HG03460 (cell line): ENCODE data around the gene SURF4.
"Not testable (repeated sequence)": the region's sequence is repeated elsewhere in the genome, so short reads cannot be mapped to it uniquely, and the experiment has no call there.

Experiments used
- ATAC-seq: cut with Tn5 transposase; IDR thresholded peaks from one replicate; pipeline ENCODE4 v1.9.1; 2021; ENCODE audit not compliant: unreplicated experiment

The SURF4 gene

GRCh38 chr9:133397895-133398294 is 22.0 kb upstream of the SURF4 start:
- ATAC-seq: no peak

GRCh38 chr9:133397370-133397769 is 21.5 kb upstream of the SURF4 start:
- ATAC-seq: no peak

DNA sequence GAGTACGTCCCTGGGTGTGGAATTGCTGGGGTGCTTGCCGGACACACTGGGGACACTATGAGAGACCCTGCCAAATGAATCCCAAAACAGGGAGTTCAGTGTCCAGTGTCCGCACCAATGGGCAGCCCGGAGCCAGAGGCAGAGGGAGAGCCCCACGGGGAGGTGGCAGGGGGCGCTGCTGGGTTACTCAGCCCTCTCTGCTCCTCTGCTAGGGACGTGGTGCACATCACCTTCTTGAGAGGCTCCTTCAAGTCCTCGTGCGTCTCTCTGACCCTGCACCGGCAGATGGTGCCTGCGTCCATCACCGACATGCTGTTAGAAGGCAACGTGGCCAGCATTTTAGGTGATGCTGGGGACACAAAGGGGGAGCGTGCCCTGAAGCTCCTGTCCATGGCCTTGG is 21.1 kb upstream of the SURF4 start:
- ATAC-seq: no peak

GRCh38 chr9:133394687-133395271 is 18.9 kb upstream of the SURF4 start:
- ATAC-seq: no peak

- ATAC-seq: no peak
Observed at GRCh38 chr9:133393399-133393798, 17.5 kb upstream of the SURF4 start.

DNA sequence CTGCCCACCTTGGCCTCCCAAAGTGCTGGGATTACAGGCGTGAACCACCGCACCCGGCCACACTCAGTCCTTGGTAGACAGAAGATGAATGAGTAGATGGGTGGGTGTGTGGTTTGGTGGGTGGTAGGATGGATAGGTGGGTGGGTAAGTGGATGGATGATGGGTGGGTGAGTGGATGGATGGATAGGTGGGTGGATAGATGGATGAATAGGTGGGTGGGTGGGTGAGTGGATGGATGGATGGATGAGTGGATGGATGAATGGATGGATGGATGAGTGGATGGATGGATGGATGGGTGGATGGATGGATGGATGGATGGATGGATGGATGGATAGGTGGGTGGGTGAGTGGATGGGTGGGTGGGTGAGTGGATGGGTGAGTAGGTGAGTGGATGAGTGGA is 16.4 kb upstream of the SURF4 start:
- not testable (repeated sequence) for ATAC-seq

- ATAC-seq: not testable (repeated sequence)
Observed at GRCh38 chr9:133391449-133391848, 15.6 kb upstream of the SURF4 start.

DNA sequence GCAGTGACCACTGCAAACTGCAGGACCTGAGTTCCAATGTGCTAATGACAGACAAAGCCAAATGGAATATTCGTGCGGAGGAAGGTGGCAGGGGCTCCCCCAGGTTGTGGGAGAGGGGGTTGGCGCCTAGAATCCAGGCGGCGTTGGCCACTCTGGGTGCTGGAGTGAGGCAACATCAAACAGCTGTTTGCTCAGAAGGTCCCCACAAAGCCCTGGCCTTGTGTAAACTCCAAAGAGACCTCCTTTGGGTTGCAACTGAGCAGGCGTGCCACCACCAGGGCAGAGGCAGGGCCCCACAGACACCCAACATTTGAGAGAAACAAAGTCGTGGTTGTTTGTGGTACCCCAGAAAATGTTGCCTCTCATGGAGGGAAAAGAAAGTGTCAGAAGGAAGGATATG is 14.9 kb upstream of the SURF4 start:
- ATAC-seq: no peak

GRCh38 chr9:133389562-133389961 is 13.7 kb upstream of the SURF4 start:
- ATAC-seq: no peak

DNA sequence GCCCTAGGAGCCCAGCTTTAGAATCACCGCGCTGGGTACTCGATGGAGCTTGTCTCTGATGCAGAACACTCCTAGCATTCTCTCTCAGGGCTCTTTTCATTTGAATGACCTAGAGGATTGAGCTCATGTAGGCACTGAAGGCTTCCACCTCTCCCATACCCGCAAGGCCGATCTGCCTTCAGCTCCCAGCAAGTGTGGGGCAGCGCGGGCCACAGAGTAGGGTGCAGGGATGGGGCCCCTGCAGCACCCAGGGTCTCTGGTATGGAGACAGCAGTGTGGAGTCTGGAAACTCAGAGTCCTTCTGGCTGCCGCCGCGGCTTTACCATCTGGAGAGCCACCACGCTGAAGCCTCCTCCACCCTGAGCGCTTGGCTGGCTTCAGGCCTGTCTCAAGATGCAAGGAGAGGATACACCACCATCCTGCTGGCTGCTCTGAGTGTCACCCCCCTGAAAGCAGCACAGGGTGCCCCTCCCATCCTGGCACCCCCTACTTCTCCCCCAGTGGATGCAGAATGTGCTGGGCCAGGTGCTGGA is 13.2 kb upstream of the SURF4 start:
- ATAC-seq: no peak

DNA sequence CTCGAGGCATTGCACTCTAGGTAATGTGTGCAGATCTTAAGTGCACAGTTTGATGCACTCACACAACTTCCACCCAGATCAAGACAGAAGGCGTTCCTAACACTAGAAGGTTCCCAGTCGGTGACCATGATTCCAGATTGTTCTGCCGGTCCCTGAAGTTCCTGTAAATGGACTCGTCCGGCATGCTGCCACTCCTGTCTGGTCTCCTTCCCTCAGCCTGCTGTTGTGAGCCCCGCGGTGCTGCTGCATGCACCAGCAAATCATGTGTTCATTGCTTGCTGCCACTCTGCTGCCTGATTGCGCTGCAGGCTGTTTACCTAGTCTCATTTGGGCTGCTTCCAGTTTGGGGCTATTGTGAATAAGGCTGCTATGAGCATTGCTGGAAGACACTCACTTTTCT is 11.8 kb upstream of the SURF4 start:
- ATAC-seq: no peak

DNA sequence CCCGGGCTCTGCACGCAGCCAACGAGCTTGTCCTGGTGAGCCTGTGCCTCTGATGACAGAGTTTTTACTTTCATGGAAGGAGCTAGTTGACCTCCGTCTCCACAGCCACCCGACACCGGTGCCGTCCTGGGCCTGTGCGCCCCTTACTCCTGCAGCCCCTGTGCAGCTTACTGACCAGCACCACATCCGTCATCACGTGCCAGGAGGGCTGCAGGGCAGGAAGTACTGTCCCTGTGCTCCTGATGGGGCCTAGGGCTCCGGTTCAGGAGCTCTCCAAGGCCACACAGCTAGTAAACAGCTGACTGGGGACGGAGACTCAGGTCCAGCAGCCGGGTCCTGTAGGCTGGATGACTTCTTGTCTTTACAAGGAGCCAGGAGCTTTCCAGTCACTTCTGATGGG is 10.5 kb upstream of the SURF4 start:
- ATAC-seq: no peak

GRCh38 chr9:133385452-133385851 is 9.6 kb upstream of the SURF4 start:
- no peak for ATAC-seq

- ATAC-seq: no peak
Observed at GRCh38 chr9:133384736-133385321, 9.0 kb upstream of the SURF4 start.

- ATAC-seq: no peak
Observed at GRCh38 chr9:133383438-133383837, 7.6 kb upstream of the SURF4 start.

DNA sequence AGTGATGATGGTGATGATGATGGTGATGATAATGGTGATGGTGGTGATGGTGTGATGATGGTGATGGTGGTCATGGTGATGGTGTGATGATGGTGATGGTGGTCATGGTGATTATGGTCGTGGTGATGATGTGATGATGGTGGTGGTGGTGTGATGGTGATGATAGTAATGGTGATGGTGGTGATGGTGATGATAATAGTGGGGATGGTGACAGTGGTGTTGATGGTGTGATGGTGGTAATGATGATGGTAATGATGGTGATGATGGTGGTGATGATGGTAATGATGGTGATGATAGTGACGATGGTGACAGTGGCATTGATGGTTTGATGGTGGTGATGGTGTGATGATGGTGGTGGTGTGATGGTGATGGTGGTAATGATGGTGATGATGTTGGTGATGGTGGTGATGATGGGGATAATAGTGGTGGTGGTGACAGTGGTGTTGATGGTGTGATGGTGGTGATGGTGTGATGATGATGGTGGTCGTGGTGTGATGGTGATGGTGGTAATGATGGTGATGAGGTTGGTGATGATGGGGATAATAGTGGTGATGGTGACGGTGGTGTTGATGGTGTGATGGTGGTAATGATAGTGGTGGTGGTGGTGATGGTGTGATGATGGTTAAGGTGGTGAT is 6.8 kb upstream of the SURF4 start:
- ATAC-seq: no peak

GRCh38 chr9:133380734-133381133 is 4.9 kb upstream of the SURF4 start:
- no peak for ATAC-seq

DNA sequence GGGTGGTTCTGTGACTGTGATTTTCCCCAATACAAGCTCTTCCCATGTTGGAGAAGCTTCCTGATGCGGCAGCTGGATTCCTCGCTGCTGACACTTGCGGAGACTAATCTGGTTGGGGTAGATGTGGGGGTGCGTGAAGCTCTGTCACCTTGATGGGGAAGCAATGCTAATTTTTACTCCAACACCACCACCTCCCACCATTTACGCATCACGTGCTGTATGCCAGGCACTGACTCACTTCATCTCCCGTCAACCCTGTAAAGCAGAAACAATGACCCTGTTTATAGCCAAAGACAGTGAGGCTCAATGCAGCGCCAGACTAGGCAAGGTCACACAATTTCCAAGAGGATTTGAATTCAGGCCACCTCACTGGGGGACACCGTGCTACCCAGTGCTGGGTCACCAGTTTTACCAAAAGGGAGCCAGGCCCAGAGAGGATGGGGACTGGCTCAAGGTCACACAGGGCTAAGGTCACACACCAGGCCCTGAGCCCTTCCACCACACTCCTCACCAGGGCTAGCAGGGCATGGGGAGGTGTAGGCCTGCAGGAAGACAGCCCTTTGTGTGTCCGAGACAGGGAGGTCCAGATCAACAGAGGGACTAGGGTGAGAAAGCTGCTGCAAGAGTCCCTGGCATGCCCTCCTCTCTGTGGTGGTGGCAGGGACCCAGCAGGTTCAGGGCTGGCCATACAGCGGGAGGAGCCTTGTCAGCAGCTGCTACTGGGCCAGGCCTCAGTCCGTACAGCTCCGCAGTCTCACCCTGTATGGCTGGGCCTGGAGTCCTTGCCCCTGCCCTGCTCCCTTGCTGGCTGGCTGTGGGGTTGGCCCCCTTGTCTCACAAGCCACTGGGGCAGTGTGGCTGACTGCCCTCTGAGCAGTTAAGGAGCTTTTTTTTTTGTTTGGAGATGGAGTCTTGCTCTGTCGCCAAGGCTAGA is 3.6 kb upstream of the SURF4 start:
- ATAC-seq: no peak

GRCh38 chr9:133378408-133378962 is 2.6 kb upstream of the SURF4 start:
- no peak for ATAC-seq

- no peak for ATAC-seq
Observed at GRCh38 chr9:133377721-133378216, 1.9 kb upstream of the SURF4 start.

DNA sequence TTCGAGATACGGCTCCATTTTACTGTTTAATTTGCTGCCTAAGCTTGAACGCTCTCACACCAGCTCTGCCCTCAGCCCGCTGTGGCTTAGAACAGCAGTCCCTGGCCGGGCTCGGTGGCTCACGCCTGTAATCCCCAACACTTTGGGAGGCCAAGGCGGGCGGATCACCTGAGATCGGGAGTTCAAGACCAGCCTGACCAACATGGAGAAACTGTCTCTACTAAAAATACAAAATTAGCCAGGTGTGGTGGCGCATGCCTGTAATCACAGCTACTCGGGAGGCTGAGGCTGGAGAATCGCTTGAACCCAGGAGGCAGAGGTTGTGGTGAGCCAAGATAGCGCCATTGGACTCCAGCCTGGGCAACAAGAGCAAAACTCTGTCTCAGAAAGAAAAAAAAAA is 1.4 kb upstream of the SURF4 start:
- ATAC-seq: not testable (repeated sequence)
